Measurements from ENCODE around the gene POLK.
"Not testable (repeated sequence)": the region's sequence is repeated elsewhere in the genome, so short reads cannot be mapped to it uniquely, and the experiment has no call there.

Gene POLK

DNA sequence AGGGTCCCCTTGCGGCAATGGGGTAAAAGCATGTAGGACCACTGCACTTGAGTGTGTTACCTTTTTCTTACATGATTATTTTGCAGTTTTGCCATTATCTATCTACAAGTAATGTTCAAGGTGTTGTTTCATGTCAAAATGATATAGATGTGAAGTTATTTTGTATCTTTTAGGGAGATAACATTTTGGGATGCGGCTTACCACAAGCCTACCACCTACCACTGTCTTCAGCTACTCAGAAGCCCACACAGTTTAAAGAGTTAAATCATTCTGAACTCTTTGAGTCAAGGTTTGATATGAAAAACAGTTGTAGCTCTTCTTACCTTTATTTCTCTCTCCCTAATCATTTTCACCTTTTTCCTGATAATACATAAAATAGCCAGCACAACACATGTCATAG is 20.1 kb upstream of the POLK start:
- TF ChIP-seq, protein P1, sequence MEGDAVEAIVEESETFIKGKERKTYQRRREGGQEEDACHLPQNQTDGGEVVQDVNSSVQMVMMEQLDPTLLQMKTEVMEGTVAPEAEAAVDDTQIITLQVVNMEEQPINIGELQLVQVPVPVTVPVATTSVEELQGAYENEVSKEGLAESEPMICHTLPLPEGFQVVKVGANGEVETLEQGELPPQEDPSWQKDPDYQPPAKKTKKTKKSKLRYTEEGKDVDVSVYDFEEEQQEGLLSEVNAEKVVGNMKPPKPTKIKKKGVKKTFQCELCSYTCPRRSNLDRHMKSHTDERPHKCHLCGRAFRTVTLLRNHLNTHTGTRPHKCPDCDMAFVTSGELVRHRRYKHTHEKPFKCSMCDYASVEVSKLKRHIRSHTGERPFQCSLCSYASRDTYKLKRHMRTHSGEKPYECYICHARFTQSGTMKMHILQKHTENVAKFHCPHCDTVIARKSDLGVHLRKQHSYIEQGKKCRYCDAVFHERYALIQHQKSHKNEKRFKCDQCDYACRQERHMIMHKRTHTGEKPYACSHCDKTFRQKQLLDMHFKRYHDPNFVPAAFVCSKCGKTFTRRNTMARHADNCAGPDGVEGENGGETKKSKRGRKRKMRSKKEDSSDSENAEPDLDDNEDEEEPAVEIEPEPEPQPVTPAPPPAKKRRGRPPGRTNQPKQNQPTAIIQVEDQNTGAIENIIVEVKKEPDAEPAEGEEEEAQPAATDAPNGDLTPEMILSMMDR (IDR thresholded peaks at IDR 0.05; ENCODE audit: control insufficient read depth, extremely low read depth, insufficient read depth): no peak
- DNase-seq (ENCODE audit: low read depth): no peak
- H3K4me3 ChIP-seq (ENCODE audit: low read depth, low read length): no peak overlapping the region

- TF ChIP-seq, protein P1 (IDR thresholded peaks at IDR 0.05; ENCODE audit: control insufficient read depth, extremely low read depth, insufficient read depth): no peak
- DNase-seq (ENCODE audit: low read depth): peak; percentile 28
- no peak overlapping the region for H3K4me3 ChIP-seq (ENCODE audit: low read depth, low read length)
Observed at GRCh38 chr5:75496026-75496425, 15.7 kb upstream of the POLK start.

GRCh38 chr5:75498208-75498777 is 13.4 kb upstream of the POLK start:
- no peak for DNase-seq (ENCODE audit: low read depth)
- TF ChIP-seq, protein P1 (IDR thresholded peaks at IDR 0.05; ENCODE audit: control insufficient read depth, extremely low read depth, insufficient read depth): no peak
- no peak overlapping the region for H3K4me3 ChIP-seq (ENCODE audit: low read depth, low read length)

DNA sequence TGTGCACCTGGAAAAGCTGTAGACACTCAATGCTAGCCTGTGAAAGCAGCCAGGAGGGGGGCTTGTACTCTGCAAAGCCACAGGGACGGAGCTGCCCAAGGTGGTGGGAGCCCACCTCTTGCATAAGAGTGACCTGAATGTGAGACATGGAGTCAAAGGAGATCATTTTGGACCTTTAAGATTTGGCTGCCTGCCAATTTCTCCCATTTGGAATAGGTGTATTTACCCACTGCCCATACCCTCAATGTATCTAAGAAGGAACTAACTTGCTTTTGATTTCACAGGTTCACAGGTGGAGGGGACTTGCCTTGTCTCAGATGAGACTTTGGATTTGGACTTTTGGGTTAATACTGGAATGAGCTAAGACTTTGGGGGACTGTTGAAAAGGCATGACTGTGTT is 12.8 kb upstream of the POLK start:
- H3K4me3 ChIP-seq (ENCODE audit: low read depth, low read length); DNase-seq (ENCODE audit: low read depth): not testable (repeated sequence)

DNA sequence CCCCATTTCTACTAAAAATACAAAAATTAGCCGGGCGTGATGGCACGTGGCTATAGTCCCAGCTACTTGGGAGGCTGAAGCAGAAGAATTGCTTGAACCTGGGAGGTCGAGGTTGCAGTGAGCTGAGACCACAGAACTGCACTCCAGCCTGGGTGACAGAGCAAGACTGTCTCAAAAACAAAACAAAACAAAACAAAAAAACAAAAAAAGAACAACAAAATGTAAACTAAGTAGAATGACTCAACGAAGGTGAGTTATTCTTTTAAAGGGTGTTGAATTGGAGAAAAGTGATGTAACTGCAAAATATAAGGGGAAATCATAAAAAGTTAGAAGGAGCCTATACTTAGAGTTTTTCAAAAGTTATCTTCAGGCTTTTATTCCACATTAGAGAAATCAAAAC is 6.6 kb upstream of the POLK start:
- DNase-seq (ENCODE audit: low read depth); H3K4me3 ChIP-seq (ENCODE audit: low read depth, low read length): not testable (repeated sequence)

DNA sequence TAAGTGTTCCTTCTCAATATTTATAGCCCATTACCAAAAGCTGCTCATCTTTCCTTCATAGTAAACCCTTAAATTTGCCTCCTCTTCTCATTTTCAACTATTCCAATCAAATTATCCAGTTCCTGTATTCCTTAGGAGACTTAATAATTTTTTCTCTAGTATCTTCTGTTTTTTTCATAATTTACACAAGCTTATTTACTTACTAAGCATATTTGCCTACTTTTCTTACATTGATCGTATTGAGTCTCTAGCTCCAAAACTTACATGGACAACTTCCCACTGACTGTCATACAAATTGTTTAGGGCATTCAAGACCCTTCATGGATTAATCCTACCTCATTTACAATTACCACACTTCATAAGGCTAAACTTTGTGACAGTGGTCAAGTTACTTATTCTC is 3.9 kb upstream of the POLK start:
- TF ChIP-seq, protein P1 (IDR thresholded peaks at IDR 0.05; ENCODE audit: control insufficient read depth, extremely low read depth, insufficient read depth): no peak
- no peak overlapping the region for H3K4me3 ChIP-seq (ENCODE audit: low read depth, low read length)
- no peak for DNase-seq (ENCODE audit: low read depth)

- H3K4me3 ChIP-seq (ENCODE audit: low read depth, low read length): peak overlapping the region; percentile 86
- no peak for DNase-seq (ENCODE audit: low read depth)
- TF ChIP-seq, protein P1 (IDR thresholded peaks at IDR 0.05; ENCODE audit: control insufficient read depth, extremely low read depth, insufficient read depth): no peak
Observed at GRCh38 chr5:75509546-75509945, 2.1 kb upstream of the POLK start.

DNA sequence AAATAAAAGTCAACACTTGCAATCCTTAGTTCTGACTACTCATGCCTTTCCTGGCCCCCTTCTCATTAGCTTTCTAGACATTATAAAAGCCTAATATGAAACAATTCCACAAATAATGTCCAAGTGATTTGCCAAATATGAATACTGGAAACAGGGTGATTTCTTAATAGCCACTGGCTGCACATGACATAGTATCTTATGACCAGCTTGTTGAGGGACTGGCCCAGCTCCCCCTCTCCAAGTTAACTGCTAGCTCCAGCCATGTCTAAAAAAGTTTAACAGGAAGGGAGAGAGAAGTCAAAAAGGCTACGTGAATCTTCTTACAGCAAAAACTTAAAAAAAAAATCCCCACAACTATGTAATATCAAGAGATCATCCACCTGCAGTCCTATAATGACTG is 1.7 kb upstream of the POLK start:
- H3K4me3 ChIP-seq (ENCODE audit: low read depth, low read length): peak overlapping the region; percentile 86
- DNase-seq (ENCODE audit: low read depth): no peak
- TF ChIP-seq, protein P1 (IDR thresholded peaks at IDR 0.05; ENCODE audit: control insufficient read depth, extremely low read depth, insufficient read depth): no peak

Data from LNCaP clone FGC (cell line).